NCI-H446 treated with DMSO at 0.1 percent for 48 hours (cell line): ENCODE measurements around the gene ACAT1.
"Not testable (repeated sequence)": the region's sequence is repeated elsewhere in the genome, so short reads cannot be mapped to it uniquely, and the experiment has no call there.

Experiments
- DNase-seq: peaks from one replicate; lab custom pipeline; 2025; lab: John Stamatoyannopoulos, UW

ACAT1 gene

GRCh38 chr11:108121274-108122155, at the start of gene ACAT1:
Gene ACAT1, plus strand, starts transcription at chr11:108121567. Its CDS starts 40 bp downstream, at chr11:108121607.
- peak; percentile 84 for DNase-seq

- DNase-seq: no peak
Measured at GRCh38 chr11:108084811-108085210, 36.6 kb upstream of the ACAT1 start.

- DNase-seq: no peak
Measured at GRCh38 chr11:108085672-108086071, 35.7 kb upstream of the ACAT1 start.

GRCh38 chr11:108092134-108092533, 29.2 kb upstream of the ACAT1 start:
- DNase-seq: no peak

GRCh38 chr11:108093128-108093904, 28.1 kb upstream of the ACAT1 start:
- DNase-seq: no peak

- DNase-seq: no peak
Measured at GRCh38 chr11:108097179-108097578, 24.2 kb upstream of the ACAT1 start.

GRCh38 chr11:108101090-108101775, 20.1 kb upstream of the ACAT1 start:
- DNase-seq: no peak

GRCh38 chr11:108111126-108111525, 10.2 kb upstream of the ACAT1 start:
- DNase-seq: no peak

- no peak for DNase-seq
Measured at GRCh38 chr11:108112057-108112456, 9.3 kb upstream of the ACAT1 start.

GRCh38 chr11:108115500-108116140, 5.7 kb upstream of the ACAT1 start:
- DNase-seq: peak; percentile 88

GRCh38 chr11:108117746-108118371, 3.5 kb upstream of the ACAT1 start:
- DNase-seq: peak; percentile 64

- not testable (repeated sequence) for DNase-seq
Measured at GRCh38 chr11:108120936-108121273, 462 bp upstream of the ACAT1 start.

GRCh38 chr11:108122166-108122628, 830 bp downstream of the ACAT1 start:
- no peak for DNase-seq

GRCh38 chr11:108125096-108125495, 3.7 kb downstream of the ACAT1 start:
- no peak for DNase-seq

- no peak for DNase-seq
Measured at GRCh38 chr11:108128772-108129171, 7.4 kb downstream of the ACAT1 start.

- no peak for DNase-seq
Measured at GRCh38 chr11:108131993-108132392, 10.6 kb downstream of the ACAT1 start.

GRCh38 chr11:108132993-108133538, 11.7 kb downstream of the ACAT1 start:
- DNase-seq: not testable (repeated sequence)

GRCh38 chr11:108135845-108136544, 14.6 kb downstream of the ACAT1 start:
- DNase-seq: no peak

- no peak for DNase-seq
Measured at GRCh38 chr11:108137212-108137611, 15.8 kb downstream of the ACAT1 start.

- DNase-seq: no peak
Measured at GRCh38 chr11:108142304-108142703, 20.9 kb downstream of the ACAT1 start.
